Stimulated activated CD4-positive, alpha-beta T cell treated with anti-CD3 and anti-CD28 coated beads, Interleukin-15, amount 100 ng/mL, for 48 hours (primary cell): ENCODE measurements around the gene ST6GALNAC2.
"Not testable (repeated sequence)": the region's sequence is repeated elsewhere in the genome, so short reads cannot be mapped to it uniquely, and the experiment has no call there.

Source experiments
- DNase-seq, 2 donors: peaks; one replicate each; pipeline ENCODE4 v3.0.0-alpha.2; 2020; ENCODE audit warnings: low read depth in 2 of 2

ST6GALNAC2 gene

DNA sequence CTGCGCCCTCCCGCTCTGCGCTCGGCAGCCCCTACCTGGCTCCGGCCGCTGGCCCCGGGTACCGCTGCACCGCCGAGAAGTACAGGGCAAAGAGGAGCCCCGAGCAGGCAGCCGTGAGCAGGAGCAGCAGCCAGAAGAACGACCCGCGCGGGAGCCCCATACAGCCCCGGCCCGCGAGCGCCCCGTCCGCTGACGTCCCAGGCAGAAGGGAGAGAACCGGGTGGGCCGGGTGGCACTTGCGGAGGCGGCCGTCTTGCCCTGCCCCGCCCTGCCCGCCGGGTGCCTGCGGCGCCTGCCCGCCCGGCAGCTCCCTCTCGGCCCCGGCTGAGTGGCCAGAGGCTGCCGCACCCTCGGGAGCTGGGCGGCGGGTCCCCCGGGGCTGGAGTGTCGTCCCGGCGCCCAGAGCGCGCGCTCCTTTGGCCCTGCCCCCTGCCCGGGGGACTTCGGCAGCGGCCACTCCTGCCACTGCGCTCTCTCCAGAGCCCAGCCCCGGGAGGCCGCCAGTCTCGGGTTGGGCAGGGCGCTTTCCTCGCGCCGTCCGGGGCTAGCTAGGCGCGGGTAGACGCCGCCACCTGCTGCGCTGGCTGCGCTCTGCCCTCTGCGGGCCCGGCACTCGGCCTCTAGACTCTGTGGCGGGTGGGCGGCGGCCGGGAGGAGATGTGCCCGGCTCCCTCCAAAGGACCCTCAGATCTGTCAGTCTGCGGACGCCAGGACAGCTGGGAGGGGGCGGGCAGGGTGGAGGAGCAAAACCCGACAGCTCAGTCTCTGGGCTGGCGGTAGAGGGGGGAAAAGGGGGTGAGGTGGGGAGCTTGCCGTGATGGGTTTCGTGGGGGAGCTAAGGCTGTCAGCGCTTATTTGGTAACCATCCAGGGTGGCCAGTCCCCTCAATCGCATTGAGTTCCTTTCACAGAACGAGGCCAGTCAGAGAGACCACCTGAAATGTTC, at the start of gene ST6GALNAC2:
Gene ST6GALNAC2 (minus strand): TSS at position 212 of the 945 bp plus-strand sequence. CDS start 52 bp downstream, at position 160.
- DNase-seq: peak in 1 of 2 donors; percentile 22

DNA sequence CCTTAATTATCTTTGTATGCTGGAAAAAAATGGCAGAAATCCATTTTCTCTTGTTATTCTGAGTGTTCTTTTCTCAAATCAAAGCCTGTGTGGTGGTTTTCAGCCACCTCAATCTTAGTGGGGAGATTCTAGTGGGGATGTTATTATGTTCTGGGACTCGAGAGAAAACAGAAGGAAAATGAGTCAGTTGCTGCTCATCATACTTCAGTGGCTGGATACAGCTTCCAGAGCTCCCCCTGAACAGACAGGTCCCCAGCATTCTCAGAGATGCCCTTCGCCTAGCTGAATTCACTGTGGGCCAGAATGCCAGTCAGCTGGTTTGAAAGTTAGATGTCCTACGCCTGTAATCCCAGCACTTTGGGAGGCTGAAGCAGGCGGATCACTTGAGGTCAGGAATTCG, 49.4 kb upstream of the ST6GALNAC2 start:
- no peak for DNase-seq

DNA sequence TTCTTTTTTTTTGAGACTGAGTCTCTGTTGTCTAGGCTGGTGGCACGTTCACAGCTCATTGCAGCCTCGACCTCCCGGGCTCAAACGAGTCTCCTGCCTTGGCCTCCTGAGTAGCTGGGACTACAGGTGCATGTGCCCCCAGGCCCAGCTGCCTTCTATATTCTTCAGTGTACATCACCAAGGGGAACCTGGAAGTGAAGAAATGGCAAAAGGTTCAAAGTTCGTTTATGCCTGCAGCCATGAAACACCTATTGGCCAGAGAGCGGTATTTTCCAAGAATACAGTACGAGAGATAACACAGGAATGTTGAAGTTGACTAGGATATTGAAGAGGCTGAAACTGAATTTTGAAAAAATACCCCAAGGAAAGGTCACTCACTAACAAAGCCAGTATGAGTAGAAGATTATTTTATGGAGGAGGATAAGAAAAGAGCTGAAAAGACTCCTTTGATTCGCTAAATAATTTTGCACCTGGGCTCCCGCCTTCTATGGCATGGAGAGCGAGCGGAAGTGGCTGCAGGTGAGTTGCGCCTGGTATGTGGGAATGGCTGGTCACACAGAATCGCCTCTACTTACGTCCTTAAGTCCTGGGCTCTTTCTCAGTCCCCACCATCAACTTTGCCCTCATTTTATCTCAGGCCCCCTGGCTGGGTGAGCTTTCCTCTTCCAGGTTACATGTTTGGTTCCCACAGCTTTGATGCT, 48.1 kb upstream of the ST6GALNAC2 start:
- no peak for DNase-seq

DNA sequence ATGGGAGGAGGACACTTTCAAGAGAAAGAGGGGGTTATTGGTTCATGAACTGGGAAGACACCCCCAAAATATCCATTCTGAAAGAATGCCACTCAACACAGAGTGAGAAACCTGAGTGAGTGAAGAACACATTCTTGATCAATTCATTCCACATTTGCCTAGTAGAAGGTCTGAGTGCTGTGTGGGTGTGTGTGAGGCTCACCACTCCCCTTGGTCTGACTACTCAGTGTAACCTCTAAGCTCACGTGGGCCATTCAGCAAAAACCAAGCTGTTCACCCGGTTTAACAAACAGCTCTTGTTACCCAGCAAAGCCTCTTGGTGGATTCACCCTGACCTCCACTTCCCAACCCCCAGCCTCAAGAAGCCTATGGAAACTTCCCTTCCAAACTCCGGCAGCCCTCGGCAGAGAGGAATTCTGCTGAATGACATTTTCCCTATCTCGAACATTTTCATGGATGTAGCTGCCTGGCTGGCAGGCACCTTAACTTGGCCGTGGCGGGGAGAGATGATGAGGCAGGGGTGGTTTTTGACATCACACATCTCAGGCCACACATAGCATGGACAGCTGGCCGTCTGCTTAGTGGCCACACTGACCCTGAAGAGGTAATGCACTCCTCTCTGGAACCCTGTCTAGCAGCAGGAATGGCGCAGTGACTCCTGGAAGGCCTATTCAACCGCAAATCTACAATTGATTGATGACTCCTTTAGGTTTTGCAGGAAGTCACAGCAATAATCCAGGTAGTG, 46.3 kb upstream of the ST6GALNAC2 start:
- DNase-seq: no peak

DNA sequence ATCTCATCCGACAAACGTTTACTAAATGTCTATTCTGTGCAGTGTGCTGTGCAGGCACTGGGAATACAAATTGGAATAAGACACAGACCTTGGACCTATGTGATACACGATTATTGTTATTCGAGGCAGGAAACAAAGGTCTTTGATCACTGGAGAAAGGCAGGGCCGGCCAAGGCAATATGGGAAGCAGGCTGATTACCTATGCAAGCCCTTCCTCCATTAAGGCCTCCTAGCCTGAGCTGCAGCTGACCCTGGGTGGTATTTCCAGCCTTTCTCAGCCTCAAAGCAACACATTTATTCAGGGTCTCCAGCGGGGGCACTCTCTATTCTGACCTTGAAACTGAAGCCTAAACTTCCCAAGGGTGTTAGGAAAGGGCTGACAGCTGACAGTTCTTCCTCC, 44.5 kb upstream of the ST6GALNAC2 start:
- no peak for DNase-seq

DNA sequence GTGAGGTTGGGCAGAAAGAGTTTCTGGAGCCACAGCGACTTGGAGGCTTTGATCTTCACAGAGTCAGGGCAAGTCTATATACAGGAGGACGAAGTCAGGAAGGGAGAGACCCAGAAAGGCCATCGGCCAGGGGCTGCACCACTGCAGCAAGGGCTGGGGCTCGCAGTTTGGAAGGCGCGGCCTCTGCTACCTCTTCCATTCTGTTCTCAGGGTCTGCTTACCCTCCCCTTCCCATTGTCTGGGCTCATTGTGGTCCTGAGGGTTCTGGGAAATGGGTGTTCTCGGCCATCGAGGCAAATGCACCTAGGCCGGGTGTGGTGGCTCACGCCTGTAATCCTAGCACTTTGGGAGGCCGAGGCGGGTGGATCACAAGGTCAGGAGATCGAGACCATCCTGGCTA, 41.9 kb upstream of the ST6GALNAC2 start:
- no peak for DNase-seq

DNA sequence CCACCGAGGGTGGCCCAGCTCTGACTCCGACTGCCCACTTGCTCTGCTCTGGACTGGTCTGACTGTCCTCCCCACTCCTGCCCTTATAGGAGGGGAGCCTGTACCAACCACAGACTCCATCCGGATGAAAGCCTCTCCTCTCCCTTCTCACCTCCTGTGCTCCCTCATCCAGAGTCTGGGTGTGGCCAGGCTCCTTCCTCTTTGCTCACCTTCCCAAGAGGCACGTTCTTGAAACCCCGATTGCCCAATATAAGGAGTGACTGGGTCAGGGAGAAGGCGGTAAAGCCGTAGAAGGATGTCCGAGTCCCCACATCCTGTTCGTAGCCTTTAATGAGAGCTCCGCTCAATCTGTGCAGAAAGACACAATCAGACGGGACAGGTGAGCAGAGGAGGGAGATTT, 40.8 kb upstream of the ST6GALNAC2 start:
- DNase-seq: no peak

DNA sequence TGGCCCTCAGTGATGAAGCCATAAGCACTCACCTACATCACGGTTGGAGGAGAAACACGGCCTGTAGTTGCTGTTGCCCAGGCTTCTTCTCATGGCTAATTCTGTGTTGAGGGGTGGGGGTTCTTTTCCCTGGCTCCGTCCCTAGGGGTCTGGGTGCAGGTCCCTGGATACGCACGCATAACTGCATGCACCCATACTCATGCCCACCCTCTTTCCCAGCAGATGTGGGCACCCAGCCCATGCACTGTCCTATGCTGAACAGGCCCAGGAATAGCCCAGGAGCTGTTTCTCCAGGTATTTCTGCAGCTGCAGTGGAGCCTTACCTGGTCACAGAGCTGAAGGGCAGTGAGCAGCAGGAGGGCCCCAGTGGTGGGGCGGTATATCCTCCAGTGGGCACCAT, 39.8 kb upstream of the ST6GALNAC2 start:
- DNase-seq: no peak

DNA sequence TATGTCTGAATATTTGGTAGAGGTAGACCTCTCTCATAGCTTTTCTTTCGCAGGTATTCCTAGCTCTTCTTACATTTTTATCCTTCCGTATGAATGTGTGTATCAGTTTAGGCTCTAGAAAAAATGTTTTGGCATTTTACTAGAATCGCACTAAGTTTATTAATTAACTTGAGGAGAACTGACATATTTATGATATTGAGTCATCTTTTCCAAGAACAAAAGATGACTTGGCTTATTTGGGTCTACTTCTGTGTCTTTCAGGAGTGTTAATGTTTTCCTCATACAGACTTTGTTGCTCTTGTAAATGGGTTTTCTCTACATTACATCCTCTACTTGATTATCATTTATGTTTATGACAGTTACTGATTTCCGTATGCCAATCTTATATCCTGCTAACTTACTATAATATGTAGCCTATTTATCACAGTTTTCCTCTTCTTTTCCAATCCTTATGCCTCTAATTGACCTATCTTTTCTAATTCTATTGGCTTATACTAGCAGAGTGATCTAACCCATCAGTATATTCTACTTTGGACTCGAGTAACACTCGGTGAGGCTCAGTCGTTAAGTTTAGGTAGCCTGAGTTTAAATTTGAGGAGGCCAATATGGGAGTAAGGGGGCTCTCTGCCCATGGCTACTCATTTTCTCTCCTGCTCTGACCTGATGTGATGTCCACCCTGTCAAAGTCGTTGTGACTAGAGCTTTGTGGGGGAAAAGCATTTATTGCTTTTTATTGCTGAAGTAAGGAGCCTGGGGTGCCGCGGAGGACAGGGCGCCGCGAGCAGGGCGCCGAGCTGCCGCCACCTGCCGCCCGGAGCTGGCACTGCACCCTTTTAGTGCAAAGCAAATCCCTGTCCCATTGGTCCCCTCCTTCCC, 37.8 kb upstream of the ST6GALNAC2 start:
- peak; percentile 43 to 76 for DNase-seq

DNA sequence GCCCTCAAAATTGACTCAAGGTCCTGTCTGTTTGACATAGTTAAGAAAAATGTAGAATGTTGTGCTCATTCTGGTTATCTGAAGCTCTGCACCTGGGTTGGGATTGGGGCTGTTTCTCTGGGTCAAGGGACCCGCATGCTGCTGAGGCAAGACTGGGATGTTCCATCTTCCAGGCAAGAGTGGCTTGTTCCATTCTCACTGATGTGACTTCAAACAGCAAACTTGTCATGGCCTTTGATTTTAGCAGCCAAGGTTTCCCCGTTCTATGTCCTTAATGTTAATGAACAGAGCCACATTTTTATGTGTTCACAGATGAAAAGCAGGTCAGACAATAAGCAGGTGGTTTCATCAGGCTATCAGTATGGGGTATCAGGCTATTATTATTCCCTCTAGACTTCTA, 32.2 kb upstream of the ST6GALNAC2 start:
- DNase-seq: no peak

DNA sequence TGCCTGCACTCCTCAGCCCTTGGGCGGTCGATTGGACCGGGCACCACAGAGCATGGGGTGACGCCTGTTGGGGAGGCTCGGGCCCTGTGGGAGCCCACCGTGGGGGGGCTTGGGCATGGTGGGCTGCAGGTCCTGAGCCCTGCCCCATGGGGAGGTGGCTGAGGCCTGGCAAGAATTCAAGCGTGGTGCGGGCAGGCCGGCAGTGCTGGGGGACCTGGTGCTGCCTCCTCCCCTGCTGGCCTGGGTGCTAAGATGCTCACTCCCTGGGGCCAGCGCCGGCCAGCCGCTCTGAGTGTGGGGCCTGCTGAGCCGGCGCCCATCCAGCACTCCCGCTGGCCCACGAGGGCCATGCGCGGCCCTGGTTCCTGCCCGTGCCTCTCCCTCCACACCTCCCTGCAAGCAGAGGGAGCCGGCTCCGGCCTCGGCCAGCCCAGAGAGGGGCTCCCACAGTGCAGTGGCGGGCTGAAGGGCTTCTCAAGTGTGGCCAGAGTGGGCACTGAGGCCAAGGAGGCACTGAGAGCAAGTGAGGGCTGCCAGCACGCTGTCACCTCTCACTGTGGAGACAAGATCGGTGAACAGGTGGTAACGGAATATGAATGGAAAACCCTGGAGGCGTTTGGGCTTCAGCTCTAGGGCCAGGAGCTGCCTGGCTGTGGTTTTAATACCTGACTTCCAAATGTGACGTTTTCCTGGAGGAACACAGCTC, 29.4 kb upstream of the ST6GALNAC2 start:
- DNase-seq: no peak

DNA sequence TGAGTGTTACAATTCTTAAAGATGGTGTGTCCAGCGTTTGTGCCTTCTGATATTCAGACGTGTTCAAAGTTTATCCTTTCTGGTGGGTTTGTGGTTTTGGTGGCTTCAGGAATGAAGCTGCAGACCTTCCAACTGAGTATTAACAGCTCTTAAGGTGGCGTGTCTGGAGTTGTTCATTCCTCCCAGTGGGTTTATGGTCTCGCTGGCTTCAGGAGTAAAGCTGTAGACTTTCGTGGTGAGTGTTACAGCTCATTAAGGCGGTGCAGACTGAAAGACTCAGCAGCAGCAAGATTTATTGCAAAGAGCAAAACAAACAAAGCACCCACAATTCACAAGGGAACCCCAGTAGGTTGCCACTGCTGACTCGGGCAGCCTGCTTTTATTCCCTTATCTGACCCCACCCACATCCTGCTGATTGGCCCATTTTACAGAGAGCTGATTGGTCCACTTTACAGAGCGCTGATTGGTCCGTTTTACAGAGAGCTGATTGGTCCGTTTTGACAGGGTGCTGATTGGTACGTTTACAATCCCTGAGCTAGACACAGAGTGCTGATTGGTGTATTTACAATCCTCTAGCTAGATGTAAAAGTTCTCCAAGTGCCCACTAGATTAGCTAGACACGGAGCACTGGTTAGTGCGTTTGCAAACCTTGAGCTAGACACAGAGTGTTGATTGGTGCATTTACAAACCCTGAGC, 28.6 kb upstream of the ST6GALNAC2 start:
- not testable (repeated sequence) for DNase-seq

DNA sequence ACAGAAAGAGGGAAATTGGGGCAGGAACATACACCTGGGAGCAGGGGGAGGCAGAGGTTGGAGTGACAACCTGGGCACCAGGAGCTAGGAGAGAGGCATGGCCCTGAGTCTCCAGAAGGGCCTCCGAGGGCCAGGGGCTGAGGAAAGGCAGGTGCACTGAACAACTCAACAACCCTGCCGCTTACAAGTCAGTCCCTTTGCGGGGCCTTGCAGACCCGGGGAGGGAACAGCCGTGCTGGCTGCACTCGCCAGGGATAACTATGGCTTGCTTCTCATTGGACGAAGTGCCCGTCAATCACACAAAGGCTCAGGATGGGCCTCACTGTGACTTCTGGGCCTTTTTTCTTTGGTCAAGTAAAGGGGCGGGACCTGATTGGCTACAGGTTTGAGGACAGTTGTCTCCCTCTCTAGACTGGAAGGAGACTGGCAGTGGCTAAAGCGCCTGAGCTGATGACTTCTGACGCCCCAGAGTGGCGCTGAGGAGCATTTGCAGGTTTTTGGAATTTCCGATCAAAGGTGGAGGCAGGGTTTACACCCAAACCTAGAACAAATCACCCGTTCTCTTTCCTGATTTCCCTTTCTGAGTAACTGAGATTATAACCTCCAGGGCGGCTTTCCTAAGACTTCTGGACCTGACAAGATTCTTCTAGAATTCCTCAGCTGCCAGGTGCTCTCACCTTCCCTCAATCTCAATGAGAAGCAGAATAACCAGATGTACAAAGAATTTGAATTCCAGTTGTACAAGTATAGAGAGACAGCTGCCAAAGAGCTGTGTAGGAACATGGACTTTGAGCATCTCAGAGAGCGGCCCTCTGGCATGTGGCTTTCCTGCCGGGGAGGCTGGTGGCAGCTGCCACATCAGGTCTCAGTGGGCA, 27.6 kb upstream of the ST6GALNAC2 start:
- no peak for DNase-seq

DNA sequence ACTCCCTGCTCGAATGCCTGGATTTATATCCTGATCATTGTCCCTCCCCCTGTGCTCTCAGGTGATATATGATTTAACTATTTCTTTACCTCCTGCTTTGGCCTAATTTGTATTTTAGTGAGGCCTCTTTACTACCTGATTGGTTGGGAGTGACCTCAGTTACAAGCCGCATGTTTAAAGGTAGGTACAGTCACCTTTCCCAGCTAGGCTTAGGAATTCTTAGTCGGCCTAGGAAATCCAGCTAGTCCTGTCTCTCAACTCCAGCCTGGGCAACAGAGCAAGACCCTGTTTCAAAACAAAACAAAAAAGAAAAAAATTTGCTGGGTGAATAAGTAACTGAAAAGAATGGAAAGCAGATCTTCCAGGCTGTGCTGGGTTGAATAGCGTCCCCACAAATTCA, 26.8 kb upstream of the ST6GALNAC2 start:
- no peak for DNase-seq

DNA sequence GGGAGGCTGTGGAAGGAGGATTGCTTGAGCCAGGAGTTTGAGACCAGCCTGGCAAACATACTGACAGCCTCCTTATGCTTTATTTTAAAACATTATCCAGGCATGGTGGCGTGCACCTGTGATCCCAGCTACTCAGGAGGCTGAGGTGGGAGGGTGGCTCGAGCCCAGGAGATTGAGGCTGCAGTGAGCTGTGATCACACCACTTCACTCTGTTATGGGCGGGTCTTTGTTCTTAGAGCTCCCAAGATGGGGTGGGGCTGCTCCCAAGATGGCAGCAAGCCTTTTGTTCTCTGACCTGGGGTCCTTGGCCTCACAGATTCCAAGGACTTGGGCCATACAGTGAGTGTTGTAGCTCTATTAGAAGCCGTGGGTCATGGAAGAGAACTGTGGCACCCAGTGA, 26.1 kb upstream of the ST6GALNAC2 start:
- DNase-seq: no peak

DNA sequence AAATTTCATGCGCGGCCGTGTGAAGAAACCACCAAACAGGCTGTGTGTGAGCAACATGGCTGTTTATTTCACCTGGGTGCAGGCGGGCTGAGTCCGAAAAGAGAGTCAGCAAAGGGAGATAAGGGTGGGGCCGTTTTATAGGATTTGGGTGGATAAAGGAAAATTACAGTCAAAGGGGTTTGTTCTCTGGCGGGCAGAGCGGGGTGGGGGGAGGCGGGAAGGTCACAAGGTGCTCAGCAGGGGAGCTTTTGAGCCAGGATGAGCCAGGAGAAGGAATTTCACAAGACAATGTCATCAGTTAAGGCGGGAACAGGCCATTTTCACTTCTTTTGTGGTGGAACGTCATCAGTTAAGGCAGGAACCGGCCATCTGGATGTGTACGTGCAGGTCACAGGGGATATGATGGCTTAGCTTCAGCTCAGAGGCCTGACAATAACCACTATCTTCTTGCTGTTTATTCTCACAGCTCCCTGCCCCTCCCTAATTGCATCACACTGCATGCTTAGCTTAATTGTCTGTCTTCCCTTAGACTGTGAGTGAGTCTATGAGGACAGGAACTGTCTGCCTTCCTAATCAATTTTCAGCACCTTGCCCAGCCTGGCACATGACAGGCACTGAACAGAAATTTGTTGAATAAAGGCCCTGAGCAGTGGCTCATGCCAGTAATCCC, 25.6 kb upstream of the ST6GALNAC2 start:
- not testable (repeated sequence) for DNase-seq

DNA sequence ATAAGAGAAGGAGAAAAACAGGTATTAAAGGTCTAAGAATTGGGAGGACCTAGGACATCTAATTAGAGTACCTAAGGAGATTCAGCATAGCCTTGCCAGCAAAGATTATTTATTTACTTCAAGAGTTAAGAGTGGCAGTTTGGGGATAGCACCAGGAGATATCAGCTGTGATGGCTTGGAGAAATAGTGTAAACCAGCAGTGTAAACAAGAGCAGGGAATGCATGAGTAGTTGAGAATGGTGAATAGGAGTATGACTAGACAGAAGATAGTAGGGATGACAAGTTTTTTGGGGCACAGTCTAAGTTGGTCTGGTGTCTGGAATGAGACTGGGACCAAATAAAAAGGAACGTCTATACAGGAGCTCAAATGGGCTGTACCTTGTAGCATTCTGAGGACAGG, 21.0 kb upstream of the ST6GALNAC2 start:
- DNase-seq: not testable (repeated sequence)

DNA sequence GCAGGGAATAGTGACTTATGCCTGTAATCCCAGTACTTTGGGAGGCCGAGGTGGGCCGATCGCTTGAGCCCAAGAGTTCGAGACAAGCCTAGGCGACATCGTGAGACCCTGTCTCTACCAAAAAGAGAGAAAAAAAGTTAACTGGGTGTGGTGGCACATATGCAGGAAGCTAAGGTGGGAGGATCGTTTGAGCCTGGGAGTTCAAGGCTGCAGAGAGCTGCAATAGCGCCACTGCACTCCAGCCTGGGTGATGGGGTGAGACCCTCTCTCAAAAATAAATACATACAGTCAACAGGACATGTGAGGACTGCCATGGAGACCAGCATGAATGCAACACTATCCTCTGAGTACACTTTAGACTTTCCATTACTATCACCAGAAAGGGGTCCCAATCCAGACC, 15.4 kb upstream of the ST6GALNAC2 start:
- no peak for DNase-seq
